Measurements from ENCODE around the gene INVS.
"Not testable (repeated sequence)": the region's sequence is repeated elsewhere in the genome, so short reads cannot be mapped to it uniquely, and the experiment has no call there.

The INVS gene

GRCh38 chr9:100191264-100191663 lies 92.2 kb downstream of the INVS start:
- no peak for DNase-seq (ENCODE audit: low read depth in 2 of 3, low spot score in 1 of 3)

- DNase-seq (ENCODE audit: low read depth in 2 of 3, low spot score in 1 of 3) = no peak
Observed at GRCh38 chr9:100193078-100193477, 94.0 kb downstream of the INVS start.

- DNase-seq (ENCODE audit: low read depth in 2 of 3, low spot score in 1 of 3) = no peak
Observed at GRCh38 chr9:100196215-100196614, 97.2 kb downstream of the INVS start.

- no peak for DNase-seq (ENCODE audit: low read depth in 2 of 3, low spot score in 1 of 3)
Observed at GRCh38 chr9:100196828-100197227, 97.8 kb downstream of the INVS start.

- no peak for DNase-seq (ENCODE audit: low read depth in 2 of 3, low spot score in 1 of 3)
Observed at GRCh38 chr9:100197553-100197952, 98.5 kb downstream of the INVS start.

- no peak for DNase-seq (ENCODE audit: low read depth in 2 of 3, low spot score in 1 of 3)
Observed at GRCh38 chr9:100202806-100203205, 103.8 kb downstream of the INVS start.

- no peak for DNase-seq (ENCODE audit: low read depth in 2 of 3, low spot score in 1 of 3)
Observed at GRCh38 chr9:100204796-100205195, 105.8 kb downstream of the INVS start.

GRCh38 chr9:100206899-100207298 lies 107.9 kb downstream of the INVS start:
- DNase-seq (ENCODE audit: low read depth in 2 of 3, low spot score in 1 of 3) = no peak

- no peak for DNase-seq (ENCODE audit: low read depth in 2 of 3, low spot score in 1 of 3)
Observed at GRCh38 chr9:100208673-100209072, 109.6 kb downstream of the INVS start.

GRCh38 chr9:100211476-100211875 lies 112.4 kb downstream of the INVS start:
- DNase-seq (ENCODE audit: low read depth in 2 of 3, low spot score in 1 of 3) = no peak

- no peak for DNase-seq (ENCODE audit: low read depth in 2 of 3, low spot score in 1 of 3)
Observed at GRCh38 chr9:100213730-100214477, 114.9 kb downstream of the INVS start.

- DNase-seq (ENCODE audit: low read depth in 2 of 3, low spot score in 1 of 3) = peak; percentile 50 to 69 (median 59)
Observed at GRCh38 chr9:100216178-100216787, 117.2 kb downstream of the INVS start.

- no peak for DNase-seq (ENCODE audit: low read depth in 2 of 3, low spot score in 1 of 3)
Observed at GRCh38 chr9:100217536-100217935, 118.5 kb downstream of the INVS start.

GRCh38 chr9:100219347-100219746 lies 120.3 kb downstream of the INVS start:
- DNase-seq (ENCODE audit: low read depth in 2 of 3, low spot score in 1 of 3) = no peak

- DNase-seq (ENCODE audit: low read depth in 2 of 3, low spot score in 1 of 3) = no peak
Observed at GRCh38 chr9:100220936-100221335, 121.9 kb downstream of the INVS start.

GRCh38 chr9:100221538-100221937 lies 122.5 kb downstream of the INVS start:
- no peak for DNase-seq (ENCODE audit: low read depth in 2 of 3, low spot score in 1 of 3)

- DNase-seq (ENCODE audit: low read depth in 2 of 3, low spot score in 1 of 3) = no peak
Observed at GRCh38 chr9:100222674-100223073, 123.6 kb downstream of the INVS start.

- DNase-seq (ENCODE audit: low read depth in 2 of 3, low spot score in 1 of 3) = no peak
Observed at GRCh38 chr9:100227636-100228035, 128.6 kb downstream of the INVS start.

GRCh38 chr9:100228352-100228869 lies 129.4 kb downstream of the INVS start:
- DNase-seq (ENCODE audit: low read depth in 2 of 3, low spot score in 1 of 3) = no peak

GRCh38 chr9:100229136-100229535 lies 130.1 kb downstream of the INVS start:
- no peak for DNase-seq (ENCODE audit: low read depth in 2 of 3, low spot score in 1 of 3)

- no peak for DNase-seq (ENCODE audit: low read depth in 2 of 3, low spot score in 1 of 3)
Observed at GRCh38 chr9:100229561-100229960, 130.5 kb downstream of the INVS start.

- not testable (repeated sequence) for DNase-seq (ENCODE audit: low read depth in 2 of 3, low spot score in 1 of 3)
Observed at GRCh38 chr9:100236986-100237385, 137.9 kb downstream of the INVS start.

- no peak for DNase-seq (ENCODE audit: low read depth in 2 of 3, low spot score in 1 of 3)
Observed at GRCh38 chr9:100240512-100240911, 141.5 kb downstream of the INVS start.

Data from stimulated activated CD4-positive, alpha-beta T cell treated with anti-CD3 and anti-CD28 coated beads, Interleukin-12 subunit alpha, Interleukin-12 subunit beta, amount 100 ng/mL, for 48 hours (primary cell).